ENCODE results near the gene SLC5A9.

GRCh38 chr1:48205522-48205921 is 17.0 kb upstream of the SLC5A9 start:
- TF ChIP-seq ATF3 (IDR thresholded peaks at IDR 0.05; ENCODE audit: borderline replicate concordance, extremely low read depth, low read depth, low read length), result no peak
- no peak for TF ChIP-seq CTCF (IDR thresholded peaks at IDR 0.05 in 2 of 3, conservative IDR thresholded peaks at IDR 0.05 in 1 of 3; ENCODE audit: control insufficient read depth in 2 of 3, extremely low read depth in 1 of 3, insufficient read depth in 1 of 3, low read depth in 3 of 3, low read length in 3 of 3)
- no peak for TF ChIP-seq ZBTB33 (IDR thresholded peaks at IDR 0.05)
- no peak for TF ChIP-seq KLF5 (IDR thresholded peaks at IDR 0.05; ENCODE audit: partially characterized antibody)
- no peak for TF ChIP-seq TARDBP (IDR thresholded peaks at IDR 0.05; ENCODE audit: borderline replicate concordance)
- TF ChIP-seq NFIC (IDR thresholded peaks at IDR 0.05; ENCODE audit: low read depth, low read length), result no peak
- TF ChIP-seq BHLHE40 (IDR thresholded peaks at IDR 0.05; ENCODE audit: borderline replicate concordance in 1 of 2, low read depth in 2 of 2, low read length in 1 of 2), result no peak
- no peak for TF ChIP-seq MTA3 (IDR thresholded peaks at IDR 0.05; ENCODE audit: borderline replicate concordance, low read length)
- TF ChIP-seq EZH2 (IDR thresholded peaks at IDR 0.05; ENCODE audit: borderline replicate concordance, control insufficient read depth, low read depth, low read length), result no peak
